Lung microvascular endothelial cell (primary cell): ENCODE results near the gene ANKLE1. TPM values are rescaled to one million over a fixed set of nuclear protein-coding genes. Genes with fewer than 3 reads are reported as not detected.
"Not testable (repeated sequence)": the region's sequence is repeated elsewhere in the genome, so short reads cannot be mapped to it uniquely, and the experiment has no call there.

Source experiments
- DNase-seq, 2 donors: peaks; one replicate each; pipeline versions ENCODE4 v3.0.0 to v3.0.0-alpha.2; 2010; ENCODE audit warnings: low read depth in 2 of 2
- total RNA-seq: library from RNA; depleted of rRNA; stranded (reverse); fragments of >200 nt; gene quantifications from 2 replicates; pipeline ENCODE4 v1.2.1, GENCODE V29; 2014

The ANKLE1 gene
- total RNA-seq, 1 donor from 2014 or later: 0.20 TPM

DNA sequence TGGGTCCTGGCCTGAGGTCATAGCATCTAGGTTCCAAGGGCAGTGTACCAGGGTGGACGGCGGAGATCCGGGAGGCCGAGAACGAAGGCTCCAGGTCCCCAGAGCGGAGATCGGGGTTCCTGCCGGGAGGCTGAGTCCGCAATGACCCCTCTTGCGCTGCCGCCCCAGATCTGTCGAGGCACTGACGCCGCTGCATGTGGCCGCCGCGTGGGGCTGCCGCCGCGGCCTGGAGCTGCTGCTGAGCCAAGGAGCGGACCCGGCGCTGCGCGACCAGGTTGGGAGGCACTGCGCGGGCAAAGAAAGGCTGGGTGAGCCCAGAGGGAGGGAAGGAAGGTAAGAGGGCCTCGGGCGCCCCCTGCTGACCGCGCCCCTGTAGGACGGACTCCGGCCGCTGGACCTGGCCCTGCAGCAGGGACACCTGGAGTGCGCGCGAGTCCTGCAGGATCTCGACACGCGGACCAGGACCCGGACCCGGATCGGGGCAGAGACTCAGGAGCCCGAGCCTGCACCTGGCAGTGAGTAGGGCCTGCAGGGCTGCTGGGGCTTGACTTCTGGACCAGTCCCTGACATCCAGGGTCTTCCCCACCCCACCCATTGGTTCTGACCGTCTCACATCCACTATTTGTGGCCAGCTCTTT lies 906 bp downstream of the ANKLE1 start:
- DNase-seq: peak; percentile 74 to 85

DNA sequence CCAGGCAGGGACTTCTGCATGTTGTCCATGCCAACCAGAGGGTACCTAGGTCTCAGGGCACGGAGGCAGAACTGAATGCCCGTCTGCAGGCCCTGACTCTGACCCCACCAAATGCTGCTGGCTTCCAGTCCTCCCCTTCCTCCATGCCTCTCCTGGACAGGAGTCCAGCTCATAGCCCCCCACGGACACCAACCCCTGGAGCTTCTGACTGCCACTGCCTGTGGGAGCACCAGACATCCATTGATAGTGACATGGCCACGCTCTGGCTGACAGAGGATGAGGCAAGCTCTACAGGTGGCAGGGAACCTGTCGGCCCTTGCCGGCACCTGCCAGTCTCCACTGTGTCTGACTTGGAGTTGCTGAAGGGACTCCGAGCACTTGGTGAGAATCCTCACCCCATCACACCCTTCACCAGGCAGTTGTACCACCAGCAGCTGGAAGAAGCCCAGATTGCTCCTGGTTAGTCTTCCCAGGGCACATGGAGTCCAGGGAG lies 1.8 kb downstream of the ANKLE1 start:
- DNase-seq: no peak

DNA sequence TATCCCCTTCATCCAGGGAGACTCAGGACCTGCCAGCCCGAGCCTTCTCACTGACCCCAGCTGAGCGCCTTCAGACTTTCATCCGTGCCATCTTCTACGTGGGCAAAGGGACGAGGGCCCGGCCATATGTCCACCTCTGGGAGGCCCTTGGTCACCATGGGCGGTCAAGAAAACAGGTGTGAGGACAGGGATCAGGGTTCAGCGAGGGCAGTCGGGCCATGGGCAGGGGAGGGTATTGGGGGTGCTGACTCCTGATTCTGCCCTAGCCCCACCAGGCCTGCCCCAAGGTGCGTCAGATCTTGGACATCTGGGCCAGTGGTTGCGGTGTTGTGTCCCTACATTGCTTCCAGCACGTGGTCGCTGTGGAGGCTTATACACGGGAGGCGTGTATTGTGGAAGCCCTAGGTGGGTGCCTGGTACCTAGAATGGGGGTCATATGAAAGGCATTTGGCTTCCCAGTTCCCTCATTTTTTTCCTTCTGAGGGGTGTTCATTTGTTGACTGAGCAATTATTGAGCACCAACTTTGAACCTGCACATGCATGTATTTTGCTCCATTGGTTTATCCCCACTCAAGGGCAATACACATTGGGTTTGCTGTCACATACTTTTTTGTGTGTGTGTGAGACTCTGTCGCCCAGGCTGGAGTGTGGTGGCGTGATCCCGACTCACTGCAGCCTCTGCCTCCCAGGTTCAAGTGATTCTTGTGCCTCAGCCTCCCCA lies 3.9 kb downstream of the ANKLE1 start:
- no peak for DNase-seq

- no peak for DNase-seq
These were observed 4.6 kb downstream of the ANKLE1 start for GRCh38 chr19:17286263-17286662.

- no peak for DNase-seq
These were observed 5.1 kb downstream of the ANKLE1 start for GRCh38 chr19:17286752-17287151.

DNA sequence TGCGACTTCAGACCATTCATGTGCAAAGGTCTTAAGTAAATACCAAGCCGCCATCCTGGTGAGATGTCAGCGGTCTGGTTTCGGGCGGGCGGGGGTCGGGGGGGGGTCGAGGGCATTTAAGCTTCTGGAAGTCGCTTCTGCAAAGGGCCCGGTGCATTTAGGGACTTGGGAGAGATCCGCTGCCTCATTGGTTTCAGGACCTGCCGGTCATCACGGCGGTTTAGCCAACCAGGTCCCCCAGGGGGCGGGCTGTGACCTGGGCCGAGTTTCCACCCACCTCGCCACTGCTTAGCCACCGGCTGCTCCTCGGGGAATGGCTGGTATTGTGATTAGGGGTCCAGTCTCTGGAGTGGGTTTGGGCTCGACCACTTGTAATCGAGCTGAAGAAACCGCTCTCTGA lies 7.8 kb downstream of the ANKLE1 start:
- peak; percentile 85 to 92 for DNase-seq

GRCh38 chr19:17292301-17293074 lies 10.8 kb downstream of the ANKLE1 start:
- peak; percentile 85 to 86 for DNase-seq

DNA sequence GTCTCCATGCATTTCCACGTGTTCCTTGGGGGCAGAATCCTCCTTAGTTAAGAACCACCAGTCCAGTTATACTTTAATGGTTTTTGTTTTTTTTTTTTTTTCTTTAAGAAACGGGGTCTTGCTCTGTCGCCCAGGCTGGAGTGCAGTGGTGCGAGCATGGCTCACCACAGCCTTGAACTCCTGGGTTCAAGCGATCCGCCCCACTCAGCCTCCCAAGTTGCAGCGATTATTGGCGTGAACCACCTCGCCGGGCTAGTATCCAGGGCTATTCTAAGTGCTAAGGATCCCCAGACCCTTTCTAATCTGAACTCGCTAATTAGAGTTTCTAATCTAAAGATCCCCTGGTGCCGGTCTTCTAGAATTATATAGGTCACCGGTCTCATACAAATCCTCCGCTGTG lies 11.9 kb downstream of the ANKLE1 start:
- DNase-seq: no peak

- peak; percentile 24 to 44 for DNase-seq
These were observed 12.6 kb downstream of the ANKLE1 start for GRCh38 chr19:17294051-17294891.

DNA sequence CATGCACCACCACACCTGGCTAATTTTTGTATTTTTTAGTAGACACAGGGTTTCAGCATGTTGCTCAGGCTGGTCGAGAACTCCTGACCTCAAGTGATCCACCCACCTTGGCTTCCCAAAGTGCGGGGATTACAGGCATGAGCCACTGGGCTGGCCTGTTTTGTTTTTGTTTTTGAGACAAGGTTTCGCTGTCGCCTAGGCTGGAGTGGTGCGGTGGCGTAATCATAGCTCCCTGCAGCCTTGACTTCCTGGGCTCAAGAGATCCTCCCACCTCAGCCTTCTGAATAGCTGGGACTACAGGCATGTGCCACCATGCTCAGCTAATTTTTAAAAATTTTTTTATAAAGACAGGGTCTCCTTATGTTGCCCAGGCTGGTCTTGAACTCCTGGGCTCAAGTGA lies 13.8 kb downstream of the ANKLE1 start:
- not testable (repeated sequence) for DNase-seq

- peak; percentile 74 to 75 for DNase-seq
These were observed 14.6 kb downstream of the ANKLE1 start for GRCh38 chr19:17296273-17296672.

- DNase-seq: no peak
These were observed 15.3 kb downstream of the ANKLE1 start for GRCh38 chr19:17296976-17297375.

DNA sequence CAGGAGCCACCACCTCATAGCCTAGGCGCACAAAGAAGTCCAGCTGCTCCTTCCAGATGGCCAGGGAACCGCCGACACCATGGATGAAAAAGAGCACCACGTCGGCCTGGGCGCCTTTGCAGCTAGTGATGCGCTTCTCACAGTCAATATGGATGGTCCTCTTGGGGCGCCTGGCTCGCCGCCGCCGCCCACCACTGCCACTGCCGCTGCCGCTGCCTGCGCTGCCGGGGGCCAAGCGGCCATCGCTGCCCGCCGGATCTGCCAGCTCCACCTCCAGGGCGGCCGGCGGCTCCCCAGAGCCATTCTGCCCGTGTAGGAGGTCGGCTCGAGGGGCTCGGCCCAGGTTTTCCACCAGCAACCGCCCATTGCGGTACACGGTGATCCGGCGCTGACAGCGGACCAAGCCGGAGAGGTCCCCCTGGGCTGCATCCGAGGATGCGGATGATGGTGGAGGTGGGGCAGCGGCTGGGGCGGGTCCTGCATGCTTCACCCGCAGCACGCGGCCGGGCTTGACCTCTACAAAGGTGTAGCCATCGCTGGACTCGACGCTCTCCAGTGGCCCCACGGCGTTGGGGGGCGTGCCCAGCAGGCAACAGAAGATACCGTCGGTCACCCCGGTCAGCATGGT lies 19.4 kb downstream of the ANKLE1 start:
- no peak for DNase-seq

GRCh38 chr19:17302391-17303166 lies 20.9 kb downstream of the ANKLE1 start:
- DNase-seq: no peak

GRCh38 chr19:17303167-17303939 lies 21.7 kb downstream of the ANKLE1 start, which contains the start of gene ABHD8:
Gene ABHD8 (minus strand): TSS chr19:17303425. CDS start chr19:17301616, 1,809 bp downstream.
- peak; percentile 96 to 97 for DNase-seq

DNA sequence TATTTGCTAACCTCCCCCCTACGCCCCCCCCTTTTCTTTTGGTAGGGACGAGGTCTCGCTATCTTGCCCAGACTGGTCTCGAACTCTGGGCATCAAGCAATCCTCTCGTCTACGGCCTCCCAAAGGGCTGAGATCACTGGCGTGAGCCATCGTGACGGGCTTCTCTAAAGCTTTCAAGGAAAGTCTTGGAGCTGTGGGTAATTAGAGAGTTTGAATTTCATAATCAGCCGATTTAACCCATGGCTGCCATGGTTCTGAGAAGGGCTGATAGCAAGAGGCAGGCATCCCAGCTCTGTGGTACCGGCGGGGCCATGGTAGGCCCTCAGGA lies 22.2 kb downstream of the ANKLE1 start:
- no peak for DNase-seq

DNA sequence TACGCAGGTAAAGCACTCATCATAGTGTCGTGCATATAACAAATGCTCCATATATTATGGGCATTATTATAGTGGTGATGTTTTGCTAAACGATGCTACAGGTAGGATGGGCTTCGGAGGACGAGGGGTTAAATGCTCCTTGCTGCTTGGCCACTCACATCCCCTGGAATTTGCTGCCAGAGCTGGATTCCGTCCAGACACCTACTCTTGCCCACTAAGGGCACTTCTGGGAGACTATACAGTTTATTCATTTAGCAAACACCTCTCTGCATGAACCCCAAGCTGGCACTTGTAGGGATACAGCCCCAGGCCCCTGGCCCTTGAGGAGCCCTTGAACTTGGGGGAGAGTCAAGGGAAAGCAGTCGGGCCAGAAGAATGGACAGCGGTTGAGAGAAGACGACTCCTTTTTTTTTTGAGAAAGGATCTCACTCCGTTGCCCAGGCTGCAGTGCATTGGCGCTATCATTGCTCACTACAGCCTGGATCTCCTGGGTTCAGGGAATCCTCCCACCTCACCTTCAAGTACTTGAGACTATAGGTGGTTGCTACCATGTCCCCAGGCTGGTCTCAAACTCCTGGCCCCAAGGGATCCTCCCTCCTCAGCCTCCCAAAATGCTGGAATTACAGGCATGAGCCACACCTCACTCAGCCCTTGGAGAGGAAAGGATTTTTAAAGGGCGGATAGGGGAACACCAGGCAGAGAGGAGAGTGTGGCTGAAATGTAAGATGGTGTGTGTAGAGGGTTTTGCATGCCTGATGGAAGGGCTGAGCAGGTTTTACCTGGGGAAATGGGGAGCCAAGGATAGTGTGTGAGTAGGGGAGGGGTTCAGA lies 22.9 kb downstream of the ANKLE1 start:
- no peak for DNase-seq

DNA sequence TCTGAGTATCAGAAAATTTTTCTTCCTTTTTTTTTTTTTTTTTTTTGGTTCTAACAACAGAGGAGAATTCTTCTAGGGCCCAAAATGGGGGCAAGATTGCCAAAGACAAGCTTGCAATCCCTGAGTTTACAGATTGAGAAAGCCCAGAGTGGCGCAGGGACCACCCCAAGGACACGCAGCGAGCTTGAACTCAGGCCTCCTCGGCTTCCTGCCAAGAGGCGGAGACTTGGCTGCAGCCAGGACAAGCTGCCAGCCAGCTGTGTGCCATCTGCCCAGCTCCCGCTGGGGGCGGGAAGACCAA lies 23.5 kb downstream of the ANKLE1 start:
- no peak for DNase-seq
